CD4-positive, alpha-beta memory T cell (primary cell): ENCODE results near the gene BTBD1. TPM values are rescaled to one million over a fixed set of nuclear protein-coding genes. Genes with fewer than 3 reads are reported as not detected.
"Not testable (repeated sequence)": the region's sequence is repeated elsewhere in the genome, so short reads cannot be mapped to it uniquely, and the experiment has no call there.

ENCODE experiments used
- CTCF ChIA-PET: fragments of 350-600 bp; sonication (Branson Sonifier 250); formaldehyde crosslinking; loops from one replicate; lab custom pipeline; 2021; ENCODE audit warnings: inconsistent platforms; ENCODE audit not compliant: partially characterized antibody; lab: Charles Lee
- POLR2A ChIA-PET: fragments of 350-600 bp; sonication (Branson Sonifier 250); formaldehyde crosslinking; loops from one replicate; lab custom pipeline; 2021; ENCODE audit not compliant: partially characterized antibody; lab: Charles Lee
- DNase-seq, 5 donors: peaks; one replicate each; pipeline versions ENCODE4 v3.0.0 to v3.0.0-alpha.2; 2020 to 2022; ENCODE audit warnings: mixed read lengths in 1 of 5
- H3K27ac ChIP-seq: one replicate; pipeline ENCODE4 v1.7.0; 2013; ENCODE audit warnings: low read depth, low read length
- H3K27me3 ChIP-seq: 2 replicates; pipeline ENCODE4 v1.7.0; 2013; ENCODE audit warnings: mild to moderate bottlenecking, low read length, moderate library complexity; ENCODE audit not compliant: insufficient read depth
- H3K36me3 ChIP-seq: 2 replicates; pipeline ENCODE4 v1.7.0; 2013; ENCODE audit warnings: mild to moderate bottlenecking, low read length, moderate library complexity; ENCODE audit not compliant: insufficient read depth
- H3K4me1 ChIP-seq: 2 replicates; pipeline ENCODE4 v1.7.0; 2013; ENCODE audit warnings: mild to moderate bottlenecking, low read length, moderate library complexity; ENCODE audit not compliant: insufficient read depth
- H3K4me3 ChIP-seq, 2 donors: one replicate each; pipeline ENCODE4 v1.7.0; 2013; ENCODE audit warnings: low read length in 2 of 2, mild to moderate bottlenecking in 1 of 2
- H3K9me3 ChIP-seq, 2 donors: one replicate each; pipeline ENCODE4 v1.7.0; 2013; ENCODE audit warnings: low read length in 2 of 2, control low read depth in 1 of 2; ENCODE audit not compliant: control insufficient read depth in 1 of 2
- H3K27ac Mint-ChIP-seq, 7 donors: one replicate each; pipeline ENCODE4 v1.8.0; 2020 to 2021; ENCODE audit warnings: mixed read lengths in 7 of 7, mild to moderate bottlenecking in 6 of 7, inconsistent platforms in 3 of 7, moderate library complexity in 3 of 7
- H3K27me3 Mint-ChIP-seq, 2 donors: one replicate each; pipeline ENCODE4 v1.8.0; 2020 to 2021; ENCODE audit warnings: mixed read lengths in 2 of 2
- H3K36me3 Mint-ChIP-seq, 2 donors: one replicate each; pipeline ENCODE4 v1.8.0; 2020 to 2021; ENCODE audit warnings: mixed read lengths in 2 of 2, inconsistent platforms in 1 of 2, mild to moderate bottlenecking in 1 of 2
- H3K4me1 Mint-ChIP-seq, 4 donors: one replicate each; pipeline ENCODE4 v1.8.0; 2020 to 2021; ENCODE audit warnings: mixed read lengths in 4 of 4, mild to moderate bottlenecking in 1 of 4
- H3K4me3 Mint-ChIP-seq, 8 donors: one replicate each; pipeline ENCODE4 v1.8.0; 2020 to 2021; ENCODE audit warnings: mixed read lengths in 8 of 8, mild to moderate bottlenecking in 7 of 8, moderate library complexity in 6 of 8, inconsistent platforms in 3 of 8
- H3K9me3 Mint-ChIP-seq, 8 donors: one replicate each; pipeline ENCODE4 v1.8.0; 2020 to 2021; ENCODE audit warnings: mixed read lengths in 8 of 8, mild to moderate bottlenecking in 5 of 8, inconsistent platforms in 3 of 8, moderate library complexity in 1 of 8
- intact Hi-C: fragments of 100-400 bp; cut with micrococcal nuclease; formaldehyde crosslinking; loops from one replicate; pipeline ENCODE4 v1.15.1; 2023
- polyA plus RNA-seq, 2 donors: library from polyadenylated mRNA; unstranded; fragments of 300-500 nt; fragmentation: Illumina TruSeq; gene quantifications; one replicate each; pipeline ENCODE4 v1.2.3, GENCODE V29; 2021
- total RNA-seq, 2 experiments: library from RNA; stranded (reverse); gene quantifications; one replicate each; pipeline ENCODE4 v1.2.3, GENCODE V29; 2021

BTBD1 gene
- total and polyA plus RNA-seq, 4 experiments from 2014 or later, result 36.5 to 54.9 (median 44.3) TPM

- Histone ChIP-seq H3K36me3 (peaks cover 14% of the 10 kb centered on the region), H3K27ac (no peak overlapping the region), H3K27me3 (no peaks in the 10 kb centered on the region), H3K4me1 (peaks cover 35% of the 10 kb centered on the region), H3K4me3 (no peak overlapping the region), H3K9me3 (no peaks in the 10 kb centered on the region)
- Mint-ChIP-seq H3K4me1 (peaks cover 31 to 54% (median 43%) of the 10 kb centered on the region in 4 donors), H3K9me3 (peaks cover 0 to 4% (median 0%) of the 10 kb centered on the region in 8 donors), H3K27ac (peak overlapping the region in 6 of 7 donors; percentile 2 to 84 (median 64)), H3K36me3 (peaks cover 12 to 31% of the 10 kb centered on the region in 2 donors), H3K4me3 (no peak overlapping the region), H3K27me3 (no peaks in the 10 kb centered on the region)
- CTCF ChIA-PET, result interaction anchor here (0.9 to 2.1 kb wide), 3 partner anchors 14 to 483 kb away, joined by 3 to 4 read pairs (median 4); partner anchors contain the start of gene RPS17
- intact Hi-C loops, result loop anchor here (5.0 kb wide), 1 partner anchor 543 kb away; no protein-coding TSS in a partner anchor
- no peak for DNase-seq
- POLR2A ChIA-PET, result interaction anchor here (4.7 kb wide), 1 partner anchor 53 kb away, joined by 31 read pairs; the partner anchor contains the start of gene BTBD1
These were observed 52.8 kb downstream of the BTBD1 start for GRCh38 chr15:83014205-83014653.

- Mint-ChIP-seq H3K27ac (peak overlapping the region; percentile 35 to 97 (median 85)), H3K9me3 (peaks cover 0 to 4% (median 0%) of the 10 kb centered on the region in 8 donors), H3K4me3 (peak overlapping the region; percentile 9 to 100 (median 98)), H3K4me1 (peaks cover 31 to 55% (median 45%) of the 10 kb centered on the region in 4 donors), H3K36me3 (peaks cover 16 to 32% of the 10 kb centered on the region in 2 donors), H3K27me3 (no peaks in the 10 kb centered on the region)
- no peaks in the 10 kb centered on the region for H3K27me3 ChIP-seq
- DNase-seq, result no peak
- ChIA-PET POLR2A (interaction anchor here (1.0 to 4.7 kb wide), 9 partner anchors 9 to 472 kb away, joined by 3 to 42 read pairs (median 5); partner anchors contain the start of genes BTBD1, RAMAC, RPS17 and WHAMM), CTCF (interaction anchor here (2.1 kb wide), 1 partner anchor 12 kb away, joined by 4 read pairs; no protein-coding TSS in a partner anchor)
- H3K4me1 ChIP-seq, result peaks cover 35% of the 10 kb centered on the region
- peaks cover 16% of the 10 kb centered on the region for H3K36me3 ChIP-seq
- intact Hi-C loops, result loop anchor here (5.0 kb wide), 1 partner anchor 545 kb away; no protein-coding TSS in a partner anchor
- H3K27ac ChIP-seq, result no peak overlapping the region
- no peaks in the 10 kb centered on the region for H3K9me3 ChIP-seq
- no peak overlapping the region for H3K4me3 ChIP-seq
These were observed 54.4 kb downstream of the BTBD1 start for GRCh38 chr15:83012636-83013035.

- Histone ChIP-seq H3K4me1 (peaks cover 35% of the 10 kb centered on the region), H3K27ac (peak overlapping the region; percentile 68), H3K4me3 (peak overlapping the region in 1 of 2 donors; percentile 92), H3K9me3 (no peaks in the 10 kb centered on the region), H3K36me3 (peaks cover 19% of the 10 kb centered on the region), H3K27me3 (no peaks in the 10 kb centered on the region)
- peak overlapping the region; percentile 81 to 97 (median 93) for H3K27ac Mint-ChIP-seq
- H3K9me3 Mint-ChIP-seq, result peaks cover 0 to 4% (median 0%) of the 10 kb centered on the region in 8 donors
- peaks cover 33 to 55% (median 46%) of the 10 kb centered on the region in 4 donors for H3K4me1 Mint-ChIP-seq
- DNase-seq, result no peak
- ChIA-PET POLR2A (interaction anchor here (1.0 to 4.7 kb wide), 11 partner anchors 9 to 472 kb away, joined by 3 to 42 read pairs (median 5); partner anchors contain the start of genes BTBD1, RAMAC, RPS17 and WHAMM), CTCF (interaction anchor here (0.6 to 2.6 kb wide), 8 partner anchors 11 to 262 kb away, joined by 3 to 28 read pairs (median 4); partner anchors contain the start of genes BTBD1 and RAMAC)
- H3K4me3 Mint-ChIP-seq, result peak overlapping the region; percentile 95 to 100 (median 98)
- no peaks in the 10 kb centered on the region for H3K27me3 Mint-ChIP-seq
- peaks cover 17 to 34% of the 10 kb centered on the region in 2 donors for H3K36me3 Mint-ChIP-seq
- intact Hi-C loops, result loop anchor here (5.0 kb wide), 1 partner anchor 545 kb away; no protein-coding TSS in a partner anchor
These were observed 55.0 kb downstream of the BTBD1 start for GRCh38 chr15:83012076-83012426.

GRCh38 chr15:83011271-83012075 lies 55.6 kb downstream of the BTBD1 start, which contains the start of gene C15orf40:
Gene C15orf40 (minus strand): TSS chr15:83011639. CDS start chr15:83011607, 32 bp downstream.
- H3K4me3 ChIP-seq, result peak within 1 kb of the TSS; percentile 70 to 92
- Mint-ChIP-seq H3K27me3 (no peaks in the 10 kb centered on the region), H3K36me3 (peaks cover 20 to 36% of the 10 kb centered on the region in 2 donors), H3K4me1 (peaks cover 34 to 55% (median 46%) of the 10 kb centered on the region in 4 donors), H3K4me3 (peak within 1 kb of the TSS; percentile 95 to 100 (median 98)), H3K9me3 (peaks cover 0 to 4% (median 0%) of the 10 kb centered on the region in 8 donors), H3K27ac (peak within 1 kb of the TSS; percentile 85 to 97 (median 96))
- ChIA-PET POLR2A (interaction anchor here (0.7 to 4.7 kb wide), 13 partner anchors 8 to 471 kb away, joined by 3 to 42 read pairs (median 4); partner anchors contain the start of genes BTBD1, RAMAC, RPS17 and WHAMM), CTCF (interaction anchor here (0.6 to 2.6 kb wide), 12 partner anchors 11 to 481 kb away, joined by 3 to 28 read pairs (median 6); partner anchors contain the start of genes BTBD1 and RAMAC)
- peak; percentile 82 to 89 (median 83) for DNase-seq
- H3K27ac ChIP-seq, result peak within 1 kb of the TSS; percentile 68
- no peaks in the 10 kb centered on the region for H3K27me3 ChIP-seq
- H3K36me3 ChIP-seq, result peaks cover 23% of the 10 kb centered on the region
- no peaks in the 10 kb centered on the region for H3K9me3 ChIP-seq
- intact Hi-C loops, result loop anchor here (1.0 to 5.0 kb wide), 4 partner anchors 25 to 546 kb away; partner anchors contain the start of genes BTBD1 and RAMAC
- peaks cover 35% of the 10 kb centered on the region for H3K4me1 ChIP-seq

- no peaks in the 10 kb centered on the region for H3K27me3 ChIP-seq
- H3K36me3 ChIP-seq, result peaks cover 23% of the 10 kb centered on the region
- peaks cover 35% of the 10 kb centered on the region for H3K4me1 ChIP-seq
- DNase-seq, result peak; percentile 66 to 77 (median 69)
- intact Hi-C loops, result loop anchor here (1.0 to 5.0 kb wide), 4 partner anchors 24 to 547 kb away; partner anchors contain the start of genes BTBD1 and RAMAC
- peaks cover 34 to 55% (median 45%) of the 10 kb centered on the region in 4 donors for H3K4me1 Mint-ChIP-seq
- ChIA-PET CTCF (interaction anchor here (0.7 to 2.6 kb wide), 9 partner anchors 10 to 480 kb away, joined by 4 to 28 read pairs (median 6); partner anchors contain the start of gene RAMAC), POLR2A (interaction anchor here (0.7 to 4.7 kb wide), 10 partner anchors 11 to 471 kb away, joined by 3 to 42 read pairs (median 5); partner anchors contain the start of genes BTBD1, RAMAC, RPS17 and WHAMM)
- peak overlapping the region; percentile 95 to 100 (median 98) for H3K4me3 Mint-ChIP-seq
- H3K9me3 ChIP-seq, result no peaks in the 10 kb centered on the region
- peak overlapping the region; percentile 70 to 92 for H3K4me3 ChIP-seq
- peak overlapping the region; percentile 68 for H3K27ac ChIP-seq
- H3K9me3 Mint-ChIP-seq, result peaks cover 0 to 4% (median 0%) of the 10 kb centered on the region in 8 donors
- peaks cover 20 to 35% of the 10 kb centered on the region in 2 donors for H3K36me3 Mint-ChIP-seq
- H3K27ac Mint-ChIP-seq, result peak overlapping the region; percentile 85 to 97 (median 96)
- H3K27me3 Mint-ChIP-seq, result no peaks in the 10 kb centered on the region
These were observed 56.3 kb downstream of the BTBD1 start for GRCh38 chr15:83010709-83011270.

- not testable (repeated sequence) for H3K4me1 ChIP-seq, H3K4me3 ChIP-seq, H3K4me3 Mint-ChIP-seq, H3K9me3 ChIP-seq, H3K9me3 Mint-ChIP-seq, H3K27me3 Mint-ChIP-seq, DNase-seq, H3K27ac ChIP-seq, H3K36me3 ChIP-seq, H3K27me3 ChIP-seq
- Mint-ChIP-seq H3K4me1 (peaks cover 6 to 12% (median 9%) of the 10 kb centered on the region in 4 donors), H3K27ac (peak overlapping the region in 5 of 7 donors; percentile 51 to 92 (median 68)), H3K36me3 (peaks cover 0 to 14% of the 10 kb centered on the region in 2 donors)
- intact Hi-C loops, result loop anchor here (2.0 kb wide), 1 partner anchor 14 kb away; the partner anchor contains the start of gene RAMAC
- ChIA-PET CTCF (interaction anchor here (0.9 to 4.0 kb wide), 14 partner anchors 10 to 473 kb away, joined by 3 to 28 read pairs (median 6); partner anchors contain the start of genes C15orf40, RAMAC and RPS17), POLR2A (interaction anchor here (1.0 to 1.6 kb wide), 3 partner anchors 10 to 460 kb away, joined by 5 to 10 read pairs (median 8); partner anchors contain the start of genes C15orf40, RAMAC and RPS17)
These were observed 66.4 kb downstream of the BTBD1 start for GRCh38 chr15:83000672-83001031.
